ENCODE data around the gene POU2F3.

The POU2F3 gene

GRCh38 chr11:120281143-120281795 is 41.3 kb downstream of the POU2F3 start:
- no peak for DNase-seq (ENCODE audit: low read depth, low spot score)

DNA sequence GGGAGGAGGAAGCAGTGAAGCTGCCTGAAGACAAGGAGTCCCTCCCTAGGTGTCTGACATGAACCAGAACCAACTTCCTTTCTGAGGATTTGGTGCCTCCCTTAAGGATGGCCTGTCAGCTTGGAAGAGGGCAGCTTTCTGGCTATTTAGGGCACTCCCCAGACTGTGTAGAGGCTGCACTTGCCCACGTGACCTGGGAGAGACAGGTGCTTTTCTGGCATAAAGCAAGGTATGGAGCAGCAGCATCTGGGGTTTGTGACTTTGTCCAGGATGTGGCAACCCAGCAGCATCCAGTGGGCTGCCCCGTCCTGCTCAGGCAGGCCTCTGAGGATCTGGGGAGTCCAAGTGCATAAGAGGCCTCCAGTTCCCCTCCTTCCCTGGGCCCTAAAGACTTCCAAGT is 43.2 kb downstream of the POU2F3 start:
- no peak for DNase-seq (ENCODE audit: low read depth, low spot score)

DNA sequence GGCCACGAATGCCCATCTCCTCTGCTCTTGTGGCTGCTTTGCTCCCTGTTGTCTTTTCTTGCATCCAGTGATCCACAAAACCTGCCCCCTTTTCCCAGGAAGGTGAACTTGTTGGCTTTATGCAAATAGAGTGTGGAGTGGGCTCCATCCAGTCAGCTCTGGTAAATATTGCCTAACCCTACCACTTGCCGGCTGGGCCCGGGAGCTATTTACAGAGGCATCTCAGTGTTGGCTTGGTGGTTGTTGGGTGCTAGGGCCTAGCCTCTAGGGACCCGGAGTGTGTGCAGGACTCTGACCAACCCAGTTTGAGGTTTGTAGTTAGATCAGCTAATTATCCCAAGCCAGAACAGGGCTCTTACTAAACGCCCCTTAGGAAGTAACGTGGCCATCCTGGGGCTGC is 44.3 kb downstream of the POU2F3 start:
- no peak for DNase-seq (ENCODE audit: low read depth, low spot score)

DNA sequence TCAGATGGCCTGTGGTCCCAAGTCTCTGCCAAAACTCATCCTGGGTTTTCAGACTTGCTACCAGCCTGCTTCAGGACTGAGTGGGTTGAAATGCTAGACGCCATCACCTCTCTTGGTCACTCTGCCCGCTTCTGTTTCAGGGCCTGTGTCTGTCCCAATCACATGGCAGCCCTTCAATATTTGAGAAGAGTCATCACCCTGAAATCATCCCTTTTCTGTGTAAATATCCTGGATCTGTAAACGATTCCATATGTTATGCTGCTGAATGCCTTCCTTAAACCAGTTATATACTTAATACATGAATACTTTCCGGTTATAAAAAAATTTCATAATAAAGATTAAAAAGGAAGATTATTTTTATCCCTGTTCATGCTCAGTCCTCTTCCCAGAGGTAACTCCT is 45.3 kb downstream of the POU2F3 start:
- DNase-seq (ENCODE audit: low read depth, low spot score) = no peak

GRCh38 chr11:120288021-120288420 is 48.1 kb downstream of the POU2F3 start:
- DNase-seq (ENCODE audit: low read depth, low spot score) = no peak

- no peak for DNase-seq (ENCODE audit: low read depth, low spot score)
Measured at GRCh38 chr11:120289426-120289825, 49.5 kb downstream of the POU2F3 start.

DNA sequence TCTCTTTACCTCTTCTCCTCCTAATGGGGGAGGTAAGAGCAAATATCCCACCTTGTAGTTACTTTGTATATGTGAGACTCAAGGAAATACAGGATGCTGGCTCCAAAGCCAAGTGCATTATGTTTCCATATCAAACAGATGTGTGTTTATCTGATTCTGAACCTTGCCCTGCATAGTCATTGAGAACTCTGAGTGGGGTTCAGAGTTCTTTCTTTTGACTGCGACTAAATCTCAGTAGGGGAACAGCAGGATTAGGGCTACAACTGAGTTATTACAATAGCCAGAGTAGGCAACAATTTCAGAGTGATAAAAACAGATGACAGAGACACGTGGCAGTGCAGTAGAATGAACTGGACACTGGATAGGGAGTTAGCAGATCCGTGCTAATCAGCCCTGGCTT is 51.0 kb downstream of the POU2F3 start:
- no peak for DNase-seq (ENCODE audit: low read depth, low spot score)

- no peak for DNase-seq (ENCODE audit: low read depth, low spot score)
Measured at GRCh38 chr11:120293038-120293800, 53.3 kb downstream of the POU2F3 start.

GRCh38 chr11:120294096-120294495 is 54.2 kb downstream of the POU2F3 start:
- no peak for DNase-seq (ENCODE audit: low read depth, low spot score)

- DNase-seq (ENCODE audit: low read depth, low spot score) = no peak
Measured at GRCh38 chr11:120295099-120295498, 55.2 kb downstream of the POU2F3 start.

DNA sequence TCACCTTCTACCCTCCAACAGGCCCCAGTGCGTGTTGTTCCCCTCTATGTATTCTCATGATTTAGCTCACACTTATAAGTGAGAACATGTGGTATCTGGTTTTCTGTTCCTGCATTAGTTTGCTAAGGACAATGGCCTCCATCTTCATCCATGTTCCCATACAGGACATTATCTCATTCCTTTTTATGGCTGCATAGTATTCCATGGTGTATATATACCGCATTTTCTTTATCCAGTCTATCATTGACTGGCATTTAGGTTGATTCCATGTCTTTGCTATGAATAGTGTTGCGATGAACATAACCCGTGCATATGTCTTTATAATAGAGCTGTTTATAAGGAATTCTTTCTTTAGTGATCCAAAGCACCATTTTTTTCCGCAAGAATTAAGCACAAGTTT is 56.6 kb downstream of the POU2F3 start:
- DNase-seq (ENCODE audit: low read depth, low spot score) = no peak

DNA sequence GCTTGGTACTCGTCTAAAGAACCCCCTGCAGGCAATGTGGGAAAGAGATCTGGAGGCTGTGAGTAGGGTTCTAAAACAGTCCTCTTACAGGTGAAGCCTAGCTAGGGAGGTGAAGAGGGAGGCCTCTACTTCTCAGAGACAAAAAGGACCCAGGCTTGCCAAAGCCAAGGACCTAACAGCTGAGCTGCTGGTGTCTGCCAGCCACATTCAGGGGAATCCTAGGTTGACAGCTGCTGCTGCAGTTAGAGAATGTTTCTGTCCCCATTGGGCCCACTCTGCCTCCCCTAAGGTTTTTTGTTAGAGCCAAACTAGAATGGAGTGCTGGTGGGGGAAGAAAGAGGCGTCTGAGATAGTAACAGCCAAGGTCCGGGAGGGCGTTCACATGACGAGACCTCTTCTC is 58.5 kb downstream of the POU2F3 start:
- DNase-seq (ENCODE audit: low read depth, low spot score) = no peak

GRCh38 chr11:120302001-120302805 is 62.3 kb downstream of the POU2F3 start:
- no peak for DNase-seq (ENCODE audit: low read depth, low spot score)

DNA sequence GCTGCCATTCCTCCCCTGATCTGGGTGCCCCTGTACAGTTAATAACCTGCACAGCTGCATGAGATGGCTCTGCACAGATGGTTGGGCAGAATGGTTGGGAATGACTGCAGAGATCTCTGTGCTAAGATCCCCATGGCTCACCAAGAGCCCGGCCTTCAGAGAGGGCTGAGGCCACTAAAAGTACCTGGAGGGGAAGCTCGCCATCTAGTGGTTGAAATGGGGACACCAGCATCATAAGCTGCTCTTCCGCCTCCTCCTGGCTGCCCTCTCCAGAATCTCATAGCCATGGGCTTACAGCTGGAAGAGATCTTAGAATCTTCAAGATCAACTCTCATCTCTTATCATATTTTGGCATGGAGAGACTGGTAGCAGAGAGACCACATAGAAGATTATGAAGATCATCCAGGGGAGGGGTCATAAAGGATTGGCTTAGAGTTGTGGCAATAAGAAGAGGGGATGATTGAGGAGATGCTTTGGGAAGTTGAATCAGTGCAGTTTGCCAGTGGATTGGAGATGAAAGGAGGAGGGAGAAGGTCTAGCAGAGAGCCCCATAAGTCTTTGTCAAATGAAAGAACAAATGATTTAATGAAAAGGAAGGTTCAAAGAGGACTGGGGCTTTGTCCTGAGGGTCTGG is 63.2 kb downstream of the POU2F3 start:
- peak; percentile 8 for DNase-seq (ENCODE audit: low read depth, low spot score)

- no peak for DNase-seq (ENCODE audit: low read depth, low spot score)
Measured at GRCh38 chr11:120304526-120304925, 64.6 kb downstream of the POU2F3 start.

DNA sequence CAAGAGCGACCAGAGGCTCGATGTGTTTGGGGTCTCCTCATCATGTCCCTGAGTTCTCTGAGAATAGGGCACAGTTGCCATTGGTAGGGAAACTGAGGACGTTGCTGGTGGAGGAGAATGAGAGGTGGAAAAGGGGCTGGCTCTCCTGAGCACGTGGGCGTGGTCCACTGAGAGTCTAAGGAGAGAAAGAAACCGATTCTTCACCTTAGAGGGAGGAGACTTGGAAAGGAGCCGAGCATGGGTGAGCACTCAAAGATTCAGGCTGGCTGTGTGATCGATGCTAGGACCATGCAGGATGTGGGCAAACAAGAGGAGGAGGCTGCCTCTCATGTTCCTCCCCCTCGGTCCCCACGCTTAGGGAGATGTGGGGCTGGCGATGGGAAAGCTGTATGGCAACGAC is 65.3 kb downstream of the POU2F3 start:
- DNase-seq (ENCODE audit: low read depth, low spot score) = no peak

GRCh38 chr11:120306519-120307242 is 66.7 kb downstream of the POU2F3 start:
- no peak for DNase-seq (ENCODE audit: low read depth, low spot score)

DNA sequence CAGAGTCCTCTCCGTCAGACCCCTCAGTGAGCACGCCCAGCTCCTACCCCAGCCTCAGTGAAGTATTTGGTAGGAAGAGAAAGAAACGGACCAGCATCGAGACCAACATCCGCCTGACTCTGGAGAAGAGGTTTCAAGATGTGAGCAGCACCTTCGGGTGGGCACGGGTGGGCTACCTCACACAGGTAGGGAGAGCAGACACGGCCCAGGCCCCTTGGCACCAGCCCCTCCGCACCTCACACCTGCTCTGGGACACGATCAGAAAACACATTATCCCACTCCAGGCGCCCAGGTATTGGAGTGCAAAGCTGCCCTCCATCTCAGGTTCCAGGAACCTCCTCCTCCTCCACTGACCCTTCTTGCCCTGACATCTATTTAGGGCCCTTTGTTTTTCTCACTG is 67.5 kb downstream of the POU2F3 start:
- DNase-seq (ENCODE audit: low read depth, low spot score) = no peak

GRCh38 chr11:120308081-120308480 is 68.1 kb downstream of the POU2F3 start:
- DNase-seq (ENCODE audit: low read depth, low spot score) = no peak

- no peak for DNase-seq (ENCODE audit: low read depth, low spot score)
Measured at GRCh38 chr11:120310870-120311269, 70.9 kb downstream of the POU2F3 start.

DNA sequence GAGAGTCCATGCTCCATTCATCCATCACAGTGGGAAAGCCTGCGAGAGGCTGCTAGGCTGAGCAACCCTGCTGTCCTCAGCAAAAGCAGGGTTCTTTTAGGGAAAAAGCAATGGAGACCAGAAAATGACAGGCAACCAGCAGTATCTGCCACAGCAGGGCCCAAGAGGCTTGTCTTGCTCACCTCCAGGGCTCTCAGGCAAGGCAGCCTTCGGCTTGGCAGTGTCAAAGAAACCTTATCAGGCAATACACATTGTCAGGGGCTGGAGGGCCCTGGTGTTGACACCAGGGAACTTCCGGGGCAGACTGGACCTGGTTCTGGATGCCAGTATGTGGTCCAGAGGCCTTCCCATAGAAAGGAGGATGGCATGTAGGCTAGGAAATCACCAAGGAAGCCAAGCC is 74.9 kb downstream of the POU2F3 start:
- DNase-seq (ENCODE audit: low read depth, low spot score) = no peak
